Spleen (tissue), 11 donors: Measurements from ENCODE around the gene CCDC80. TPM values are rescaled to one million over a fixed set of nuclear protein-coding genes. Genes with fewer than 3 reads are reported as not detected.

Experiments
- DNase-seq: peaks from one replicate; pipeline ENCODE4 v3.0.0-alpha.2; 2020
- H3K27ac ChIP-seq, 8 donors: fragments of 200-600 bp; sonication (generic) in 7 of 8; 1 replicate in 4 of 8; 2 replicates in 4 of 8; pipeline versions ENCODE4 v1.5.0 to v1.8.0; 2016 to 2021; ENCODE audit warnings: inconsistent platforms in 4 of 8, mild to moderate bottlenecking in 4 of 8, moderate library complexity in 1 of 8
- H3K27me3 ChIP-seq, 7 donors: fragments of 200-600 bp; sonication (generic) in 6 of 7; replicated peaks in 1 of 7; 1 replicate in 4 of 7; 2 replicates in 3 of 7; pipeline versions ENCODE4 v1.5.0 to v1.8.0; 2016 to 2021; ENCODE audit warnings: inconsistent platforms in 3 of 7, mild to moderate bottlenecking in 1 of 7
- H3K36me3 ChIP-seq, 6 donors: fragments of 200-600 bp; sonication (generic) in 5 of 6; 1 replicate in 4 of 6; 2 replicates in 2 of 6; pipeline versions ENCODE4 v1.5.0 to v1.8.0; 2016 to 2021; ENCODE audit warnings: inconsistent platforms in 2 of 6
- H3K4me1 ChIP-seq, 6 donors: fragments of 200-600 bp; sonication (generic) in 5 of 6; 1 replicate in 3 of 6; 2 replicates in 3 of 6; pipeline versions ENCODE4 v1.5.0 to v1.8.0; 2016 to 2021; ENCODE audit warnings: inconsistent platforms in 3 of 6
- H3K4me3 ChIP-seq, 8 donors: fragments of 200-600 bp; sonication (generic) in 7 of 8; 1 replicate in 4 of 8; 2 replicates in 4 of 8; pipeline versions ENCODE4 v1.5.0 to v1.8.0; 2016 to 2021; ENCODE audit warnings: inconsistent platforms in 4 of 8, mild to moderate bottlenecking in 4 of 8, moderate library complexity in 2 of 8
- H3K9me3 ChIP-seq, 8 donors: fragments of 200-600 bp; sonication (generic) in 7 of 8; 1 replicate in 4 of 8; 2 replicates in 4 of 8; pipeline versions ENCODE4 v1.5.0 to v1.8.0; 2016 to 2021; ENCODE audit warnings: inconsistent platforms in 4 of 8
- POLR2A ChIP-seq, 3 donors: fragments of 450-650 bp; IDR thresholded peaks; one replicate each; pipeline ENCODE4 v1.5.1; 2017; ENCODE audit warnings: antibody characterized with exemption in 3 of 3, mild to moderate bottlenecking in 1 of 3
- POLR2AphosphoS5 ChIP-seq, 3 donors: sonication (generic); formaldehyde crosslinking; IDR thresholded peaks; one replicate each; pipeline ENCODE4 v1.5.1; 2017; ENCODE audit warnings: antibody characterized with exemption in 3 of 3
- WGBS, 5 donors: extraction: QIAGEN DNeasy Blood & Tissue Kit in 3 of 5; methylation state at CpG; one replicate each; pipeline versions ENCODE4 v1.1.5 to v1.1.7; 2013 to 2018; 5-methylcytosine and 5-hydroxymethylcytosine counted together
- intact Hi-C: fragments of 100-400 bp; cut with DNase I; formaldehyde crosslinking; loops from one replicate; pipeline ENCODE4 v1.15.0; 2023; ENCODE audit warnings: low total_unique reads
- polyA plus RNA-seq, 3 donors: library from polyadenylated mRNA; stranded (reverse); fragments of 200-250 nt; gene quantifications; one replicate each; pipeline ENCODE4 v1.2.1, GENCODE V29; 2013
- total RNA-seq, 7 donors: library from RNA; depleted of rRNA in 3 of 7; stranded (reverse); fragments of >200 nt in 3 of 7; fragmentation: NEBNext Ultra II Directional in 4 of 7; extraction: Animal tissue kit (Norgen Biotek cat#: 25700) in 4 of 7; gene quantifications; one replicate each; pipeline versions ENCODE4 v1.1.0 to v1.2.1, GENCODE V29; 2016 to 2021
- TF ChIP-seq, protein P1 (sequence below), 11 experiments: fragments of 200-600 bp in 7 of 11; fragments of 450-650 bp in 4 of 11; sonication (generic) in 4 of 11; IDR thresholded peaks in 8 of 11; conservative IDR thresholded peaks in 3 of 11; 1 replicate in 7 of 11; 2 replicates in 4 of 11; pipeline versions ENCODE4 v1.4.0 to v1.8.0; 2016 to 2021; ENCODE audit warnings: antibody characterized with exemption in 11 of 11, inconsistent platforms in 4 of 11, mild to moderate bottlenecking in 1 of 11
- donor health status: healthy with polysubstance abuse.
- donor health status: DM: no; HTN: no; CAD: no; lungs with moderate emphysema.
- donor health status: DM: no; HTN: no; CAD: no.
- donor health status: Bipolar disorder and iron deficiency.
- donor health status: healthy.
- donor health status: DM: no; HTN: no; CAD: no.
- donor health status: DM: yes; HTN: yes; CAD: no.

The CCDC80 gene
- total and polyA plus RNA-seq, 10 donors, result 5.2 to 99.9 (median 31.5) TPM

DNA sequence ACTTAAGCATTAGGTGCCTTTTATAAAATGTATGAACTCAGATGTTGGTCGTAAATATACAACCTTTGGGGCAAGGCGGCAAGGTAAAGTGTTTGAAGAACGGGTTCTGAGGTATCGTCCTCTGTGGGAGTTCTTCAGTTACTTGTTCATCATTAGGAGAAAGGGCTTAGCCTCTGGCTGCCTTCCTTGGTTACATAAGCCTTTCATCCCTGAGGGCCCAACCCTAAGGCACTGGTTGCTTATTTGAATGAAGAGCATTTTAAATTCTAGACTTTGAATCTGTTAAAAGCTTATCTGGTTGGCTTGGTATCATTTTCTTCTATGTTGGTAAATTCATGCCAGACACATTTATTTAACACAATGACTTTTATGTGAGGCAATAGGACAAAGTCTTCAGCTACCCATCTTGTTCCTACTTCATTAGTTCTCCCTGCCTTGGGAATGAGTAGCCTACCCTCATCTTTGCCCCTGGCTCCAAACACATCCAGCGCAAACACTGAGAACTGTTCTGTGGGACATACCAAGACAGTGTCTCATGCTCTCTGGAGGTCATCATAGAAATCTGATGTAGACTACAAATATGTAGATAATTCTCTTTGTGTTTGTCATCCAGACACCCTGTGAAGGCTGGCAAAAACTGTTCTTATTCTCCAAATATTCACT is 12.4 kb upstream of the CCDC80 start:
- H3K27me3 ChIP-seq, result no peaks in the 10 kb centered on the region
- no peaks in the 10 kb centered on the region for H3K36me3 ChIP-seq
- WGBS, 5 donors, result 76 to 94% (median 83%) methylated on average over 5 of the region's 5 CpGs
- TF ChIP-seq, protein P1, sequence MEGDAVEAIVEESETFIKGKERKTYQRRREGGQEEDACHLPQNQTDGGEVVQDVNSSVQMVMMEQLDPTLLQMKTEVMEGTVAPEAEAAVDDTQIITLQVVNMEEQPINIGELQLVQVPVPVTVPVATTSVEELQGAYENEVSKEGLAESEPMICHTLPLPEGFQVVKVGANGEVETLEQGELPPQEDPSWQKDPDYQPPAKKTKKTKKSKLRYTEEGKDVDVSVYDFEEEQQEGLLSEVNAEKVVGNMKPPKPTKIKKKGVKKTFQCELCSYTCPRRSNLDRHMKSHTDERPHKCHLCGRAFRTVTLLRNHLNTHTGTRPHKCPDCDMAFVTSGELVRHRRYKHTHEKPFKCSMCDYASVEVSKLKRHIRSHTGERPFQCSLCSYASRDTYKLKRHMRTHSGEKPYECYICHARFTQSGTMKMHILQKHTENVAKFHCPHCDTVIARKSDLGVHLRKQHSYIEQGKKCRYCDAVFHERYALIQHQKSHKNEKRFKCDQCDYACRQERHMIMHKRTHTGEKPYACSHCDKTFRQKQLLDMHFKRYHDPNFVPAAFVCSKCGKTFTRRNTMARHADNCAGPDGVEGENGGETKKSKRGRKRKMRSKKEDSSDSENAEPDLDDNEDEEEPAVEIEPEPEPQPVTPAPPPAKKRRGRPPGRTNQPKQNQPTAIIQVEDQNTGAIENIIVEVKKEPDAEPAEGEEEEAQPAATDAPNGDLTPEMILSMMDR (IDR thresholded peaks at IDR 0.05 in 8 of 11, conservative IDR thresholded peaks at IDR 0.05 in 3 of 11), result no peak
- TF ChIP-seq POLR2A (IDR thresholded peaks at IDR 0.05) (no peak), POLR2AphosphoS5 (IDR thresholded peaks at IDR 0.05) (no peak)
- no peak overlapping the region for H3K4me3 ChIP-seq
- H3K27ac ChIP-seq, result no peak overlapping the region
- no peaks in the 10 kb centered on the region for H3K9me3 ChIP-seq
- intact Hi-C loops, result no loop called here
- peaks cover 0 to 8% (median 0%) of the 10 kb centered on the region in 6 donors for H3K4me1 ChIP-seq
- DNase-seq, result no peak

DNA sequence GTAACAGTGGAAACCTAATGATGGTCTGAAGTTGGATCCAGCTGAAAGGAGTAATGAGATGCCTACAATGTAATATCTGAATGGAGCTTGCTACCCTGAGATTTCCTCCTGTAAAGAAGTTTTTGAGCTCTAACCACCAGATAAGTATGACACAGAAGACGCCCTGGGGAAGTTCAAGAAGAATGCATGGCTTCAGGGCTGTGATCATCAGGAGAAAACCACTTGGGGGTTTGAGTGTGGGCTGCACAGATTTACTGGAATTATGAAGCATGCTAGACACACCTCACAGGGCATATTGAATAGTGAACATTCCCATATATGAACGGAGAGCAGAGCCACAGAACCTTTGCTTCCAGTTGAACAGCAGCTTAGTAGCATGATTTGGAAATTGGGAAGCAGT is 10.6 kb upstream of the CCDC80 start:
- H3K27ac ChIP-seq, result no peak overlapping the region
- peaks cover 0 to 8% (median 3%) of the 10 kb centered on the region in 6 donors for H3K4me1 ChIP-seq
- intact Hi-C loops, result no loop called here
- no peaks in the 10 kb centered on the region for H3K27me3 ChIP-seq
- H3K4me3 ChIP-seq, result no peak overlapping the region
- no peak for DNase-seq
- no peaks in the 10 kb centered on the region for H3K9me3 ChIP-seq
- H3K36me3 ChIP-seq, result no peaks in the 10 kb centered on the region
- TF ChIP-seq POLR2AphosphoS5 (IDR thresholded peaks at IDR 0.05) (no peak), POLR2A (IDR thresholded peaks at IDR 0.05) (no peak)
- TF ChIP-seq, protein P1 (IDR thresholded peaks at IDR 0.05 in 8 of 11, conservative IDR thresholded peaks at IDR 0.05 in 3 of 11), result no peak
- WGBS, 5 donors, result 89 to 100% (median 95%) methylated on average over 2 of the region's 2 CpGs

DNA sequence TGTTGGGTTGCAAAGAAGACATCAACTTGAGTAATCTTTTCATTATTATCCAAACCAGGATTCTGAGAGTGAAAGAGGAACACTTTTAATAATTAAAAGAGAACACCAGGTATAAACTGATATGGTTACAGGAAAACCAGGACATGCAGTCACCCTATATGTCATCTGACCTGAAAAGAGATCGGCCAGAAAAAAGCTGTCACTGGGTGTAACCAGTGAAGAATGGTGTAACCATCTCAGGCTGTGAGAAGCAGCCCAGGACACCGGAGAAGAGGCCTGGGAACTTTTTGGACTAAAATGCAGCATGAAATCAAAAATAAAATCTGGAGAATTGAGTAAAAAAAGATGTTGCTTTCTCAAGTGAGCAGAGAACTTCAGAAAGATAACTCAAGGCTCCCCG is 10.1 kb upstream of the CCDC80 start:
- no peaks in the 10 kb centered on the region for H3K9me3 ChIP-seq
- intact Hi-C loops, result no loop called here
- no peaks in the 10 kb centered on the region for H3K36me3 ChIP-seq
- TF ChIP-seq POLR2A (IDR thresholded peaks at IDR 0.05), result no peak
- TF ChIP-seq POLR2AphosphoS5 (IDR thresholded peaks at IDR 0.05), result no peak
- TF ChIP-seq, protein P1 (IDR thresholded peaks at IDR 0.05 in 8 of 11, conservative IDR thresholded peaks at IDR 0.05 in 3 of 11), result no peak
- H3K27ac ChIP-seq, result no peak overlapping the region
- 91 to 96% (median 94%) methylated on average over 3 of the region's 3 CpGs for WGBS, 5 donors
- no peaks in the 10 kb centered on the region for H3K27me3 ChIP-seq
- H3K4me3 ChIP-seq, result no peak overlapping the region
- H3K4me1 ChIP-seq, result peaks cover 0 to 8% (median 3%) of the 10 kb centered on the region in 6 donors
- no peak for DNase-seq

DNA sequence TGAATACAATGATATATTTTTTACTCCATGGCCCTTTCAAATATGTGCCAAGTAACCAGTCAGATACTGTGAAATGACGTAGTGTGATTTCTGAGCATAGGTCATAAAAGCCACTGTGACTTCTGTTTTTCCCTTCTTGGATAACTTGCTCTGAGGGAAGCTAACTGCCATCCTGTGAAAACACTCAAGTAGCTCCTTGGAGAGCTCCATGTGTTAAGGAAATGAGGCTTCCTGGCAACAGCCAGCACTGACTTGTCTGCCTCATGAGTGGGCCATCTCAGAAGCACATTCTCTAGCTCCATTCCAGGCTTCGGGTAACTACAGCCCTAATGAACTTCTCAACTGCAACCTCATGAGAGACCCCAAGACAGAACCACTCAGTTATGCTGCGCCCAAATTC is 9.5 kb upstream of the CCDC80 start:
- Histone ChIP-seq H3K36me3 (no peaks in the 10 kb centered on the region), H3K27me3 (no peaks in the 10 kb centered on the region), H3K9me3 (no peaks in the 10 kb centered on the region), H3K4me3 (no peak overlapping the region), H3K4me1 (peaks cover 0 to 8% (median 2%) of the 10 kb centered on the region in 6 donors), H3K27ac (no peak overlapping the region)
- WGBS, 5 donors, result 82 to 89% (median 86%) methylated on average over 3 of the region's 3 CpGs
- no peak for DNase-seq
- no peak for TF ChIP-seq POLR2AphosphoS5 (IDR thresholded peaks at IDR 0.05)
- TF ChIP-seq, protein P1 (IDR thresholded peaks at IDR 0.05 in 8 of 11, conservative IDR thresholded peaks at IDR 0.05 in 3 of 11), result no peak
- TF ChIP-seq POLR2A (IDR thresholded peaks at IDR 0.05), result no peak
- intact Hi-C loops, result no loop called here
